HepG2 (cell line): ENCODE measurements around the gene REPIN1. TPM values are rescaled to one million over a fixed set of nuclear protein-coding genes. Genes with fewer than 3 reads are reported as not detected.
A peak's percentile ranks its signal among the peaks of the same experiment; 100 is the strongest.

ENCODE experiments used
- CENPBD1 ChIP-seq: sonication (generic); formaldehyde crosslinking; IDR thresholded peaks from 2 replicates; pipeline ENCODE4 v1.8.0; 2022; ENCODE audit warnings: missing genetic modification reagents, low read depth, mild to moderate bottlenecking, borderline replicate concordance
- ELK4 ChIP-seq: sonication (generic); formaldehyde crosslinking; IDR thresholded peaks from 2 replicates; pipeline ENCODE4 v1.9.0; 2021; ENCODE audit warnings: missing genetic modification reagents, borderline replicate concordance
- ERF ChIP-seq: IDR thresholded peaks from 2 replicates; pipeline ENCODE4 v1.6.1; 2018; ENCODE audit warnings: missing biosample characterization, missing genetic modification reagents
- HES4 ChIP-seq: sonication (generic); formaldehyde crosslinking; IDR thresholded peaks from 2 replicates; pipeline ENCODE4 v1.9.0; 2021; ENCODE audit warnings: mild to moderate bottlenecking, missing genetic modification reagents, borderline replicate concordance
- HMG20A ChIP-seq: IDR thresholded peaks from 2 replicates; pipeline ENCODE4 v1.6.1; 2016; ENCODE audit warnings: borderline replicate concordance
- HNF1A ChIP-seq, 2 experiments: sonication (generic) in 1 of 2; formaldehyde crosslinking in 1 of 2; IDR thresholded peaks; 2 replicates each; pipeline versions ENCODE4 v1.4.0 to v1.6.1; 2016 to 2020; ENCODE audit warnings: borderline replicate concordance in 1 of 2, low read depth in 1 of 2, mild to moderate bottlenecking in 1 of 2, missing genetic modification reagents in 1 of 2
- HNRNPK ChIP-seq: fragments of 200-400 bp; formaldehyde crosslinking; IDR thresholded peaks from 2 replicates; pipeline ENCODE4 v1.6.1; 2018; ENCODE audit warnings: low read length, low read depth, moderate library complexity, mild to moderate bottlenecking; ENCODE audit not compliant: poor library complexity, severe bottlenecking
- HOXA3 ChIP-seq: sonication (generic); formaldehyde crosslinking; IDR thresholded peaks from 2 replicates; pipeline ENCODE4 v1.5.0; 2020; ENCODE audit warnings: missing genetic modification reagents
- MAZ ChIP-seq, 2 experiments: sonication (generic) in 1 of 2; formaldehyde crosslinking in 1 of 2; IDR thresholded peaks; 2 replicates each; pipeline versions ENCODE4 v1.5.0 to v1.6.1; 2012 to 2020; ENCODE audit warnings: low read depth in 2 of 2, mild to moderate bottlenecking in 2 of 2, borderline replicate concordance in 1 of 2, improper control_type of control experiment in 1 of 2, low read length in 1 of 2, missing genetic modification reagents in 1 of 2, moderate library complexity in 1 of 2
- MIER2 ChIP-seq: IDR thresholded peaks from 2 replicates; pipeline ENCODE4 v1.6.1; 2016; ENCODE audit warnings: missing biosample characterization, missing genetic modification reagents
- NR2F2 ChIP-seq: IDR thresholded peaks from 2 replicates; pipeline ENCODE4 v1.6.1; 2012; ENCODE audit warnings: low read depth, inconsistent platforms, borderline replicate concordance
- PBX3 ChIP-seq: sonication (generic); formaldehyde crosslinking; IDR thresholded peaks from 2 replicates; pipeline ENCODE4 v1.8.1; 2023; ENCODE audit warnings: missing genetic modification reagents, inconsistent platforms, borderline replicate concordance
- PHF5A ChIP-seq: IDR thresholded peaks from one replicate; pipeline ENCODE4 v1.6.1; 2018; ENCODE audit warnings: low read depth, missing genetic modification reagents; ENCODE audit not compliant: unreplicated experiment
- POGK ChIP-seq: sonication (generic); formaldehyde crosslinking; conservative IDR thresholded peaks from 2 replicates; pipeline ENCODE4 v1.8.0; 2022; ENCODE audit warnings: mild to moderate bottlenecking, moderate library complexity, missing genetic modification reagents
- TFDP1 ChIP-seq: IDR thresholded peaks from 2 replicates; pipeline ENCODE4 v1.6.1; 2016; ENCODE audit warnings: missing compliant biosample characterization, missing genetic modification reagents, borderline replicate concordance
- ZMYM4 ChIP-seq: sonication (generic); formaldehyde crosslinking; IDR thresholded peaks from 2 replicates; pipeline ENCODE4 v1.8.1; 2023; ENCODE audit warnings: mild to moderate bottlenecking, missing genetic modification reagents
- polyA plus RNA-seq, 8 experiments: library from polyadenylated mRNA; depleted of rRNA in 3 of 8; stranded (reverse) in 7 of 8; unstranded in 1 of 8; fragments of >200 nt; fragmentation: Illumina TruSeq in 4 of 8; extraction: Trizol in 4 of 8; gene quantifications; 2 replicates each; pipeline versions ENCODE4 v1.2.1 to v1.2.3, GENCODE V29; 2011 to 2016; ENCODE audit warnings: low read depth in 4 of 8, missing spikeins in 1 of 8, mixed read lengths in 1 of 8; ENCODE audit not compliant: insufficient read depth in 1 of 8
- total RNA-seq, 5 experiments: library from RNA; depleted of rRNA; stranded (reverse); fragments of >200 nt; fragmentation: Illumina TruSeq; extraction: Trizol; gene quantifications; 2 replicates each; pipeline ENCODE4 v1.2.3, GENCODE V29; 2016; ENCODE audit warnings: low read depth in 1 of 5

Gene REPIN1
- total and polyA plus RNA-seq, 2 of the 13 experiments (the other 11 are each of a cell fraction or from before 2014, with no cell fraction given) = 69.9 to 108 TPM

GRCh38 chr7:150404805-150405583 lies 36.4 kb downstream of the REPIN1 start (continued):
- TF ChIP-seq HNF1A (IDR thresholded peaks at IDR 0.05; ENCODE audit: low read depth) (peak; percentile 17; the same call in 1 of the 2 replicates), HNF1A (CRISPR knock-in tag; IDR thresholded peaks at IDR 0.05; ENCODE audit: borderline replicate concordance) (peak; percentile 74), HOXA3 (CRISPR knock-in tag) (peak; percentile 88), MIER2 (CRISPR knock-in tag) (no peak), HNRNPK (peak; percentile 78), ZMYM4 (peak; percentile 81), HMG20A (CRISPR knock-in tag) (no peak), TFDP1 (peak; percentile 76; the same call in 1 of the 2 replicates), CENPBD1 (CRISPR knock-in tag) (no peak; the same call in 1 of the 2 replicates), POGK (CRISPR knock-in tag) (peak; percentile 89; the same call in 1 of the 2 replicates), PHF5A (CRISPR knock-in tag) (peak; percentile 51), ERF (0 out of 2 replicates have a peak, but pooled peaks have one; percentile 37), HES4 (CRISPR knock-in tag) (peak; percentile 17; the same call in 1 of the 2 replicates), NR2F2 (no peak), MAZ (IDR thresholded peaks at IDR 0.05; ENCODE audit: borderline replicate concordance, low read depth, low read length) (peak; percentile 78; the same call in 1 of the 2 replicates), MAZ (CRISPR knock-in tag; IDR thresholded peaks at IDR 0.05; ENCODE audit: low read depth) (no peak; the same call in 1 of the 2 replicates), ELK4 (CRISPR knock-in tag) (0 out of 2 replicates have a peak, but pooled peaks have one; percentile 42), PBX3 (no peak)
